ENCODE data around the gene TP53BP2. TPM values are rescaled to one million over a fixed set of nuclear protein-coding genes. Genes with fewer than 3 reads are reported as not detected.
"Not testable (repeated sequence)": the region's sequence is repeated elsewhere in the genome, so short reads cannot be mapped to it uniquely, and the experiment has no call there.

The TP53BP2 gene, protein sequence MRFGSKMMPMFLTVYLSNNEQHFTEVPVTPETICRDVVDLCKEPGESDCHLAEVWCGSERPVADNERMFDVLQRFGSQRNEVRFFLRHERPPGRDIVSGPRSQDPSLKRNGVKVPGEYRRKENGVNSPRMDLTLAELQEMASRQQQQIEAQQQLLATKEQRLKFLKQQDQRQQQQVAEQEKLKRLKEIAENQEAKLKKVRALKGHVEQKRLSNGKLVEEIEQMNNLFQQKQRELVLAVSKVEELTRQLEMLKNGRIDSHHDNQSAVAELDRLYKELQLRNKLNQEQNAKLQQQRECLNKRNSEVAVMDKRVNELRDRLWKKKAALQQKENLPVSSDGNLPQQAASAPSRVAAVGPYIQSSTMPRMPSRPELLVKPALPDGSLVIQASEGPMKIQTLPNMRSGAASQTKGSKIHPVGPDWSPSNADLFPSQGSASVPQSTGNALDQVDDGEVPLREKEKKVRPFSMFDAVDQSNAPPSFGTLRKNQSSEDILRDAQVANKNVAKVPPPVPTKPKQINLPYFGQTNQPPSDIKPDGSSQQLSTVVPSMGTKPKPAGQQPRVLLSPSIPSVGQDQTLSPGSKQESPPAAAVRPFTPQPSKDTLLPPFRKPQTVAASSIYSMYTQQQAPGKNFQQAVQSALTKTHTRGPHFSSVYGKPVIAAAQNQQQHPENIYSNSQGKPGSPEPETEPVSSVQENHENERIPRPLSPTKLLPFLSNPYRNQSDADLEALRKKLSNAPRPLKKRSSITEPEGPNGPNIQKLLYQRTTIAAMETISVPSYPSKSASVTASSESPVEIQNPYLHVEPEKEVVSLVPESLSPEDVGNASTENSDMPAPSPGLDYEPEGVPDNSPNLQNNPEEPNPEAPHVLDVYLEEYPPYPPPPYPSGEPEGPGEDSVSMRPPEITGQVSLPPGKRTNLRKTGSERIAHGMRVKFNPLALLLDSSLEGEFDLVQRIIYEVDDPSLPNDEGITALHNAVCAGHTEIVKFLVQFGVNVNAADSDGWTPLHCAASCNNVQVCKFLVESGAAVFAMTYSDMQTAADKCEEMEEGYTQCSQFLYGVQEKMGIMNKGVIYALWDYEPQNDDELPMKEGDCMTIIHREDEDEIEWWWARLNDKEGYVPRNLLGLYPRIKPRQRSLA
- total RNA-seq: 44.4 and 54.3 TPM in 2 replicates
- 13.6 TPM for polyA plus RNA-seq (2012)

GRCh38 chr1:223845810-223846682 lies at the start of gene TP53BP2:
Gene TP53BP2, minus strand, starts transcription at chr1:223845947. Its CDS starts 267 bp downstream, at chr1:223845680.
- peak; percentile 89 for DNase-seq (ENCODE audit: low read depth)

GRCh38 chr1:223890494-223890893 lies 44.7 kb upstream of the TP53BP2 start:
- not testable (repeated sequence) for DNase-seq (ENCODE audit: low read depth)

DNA sequence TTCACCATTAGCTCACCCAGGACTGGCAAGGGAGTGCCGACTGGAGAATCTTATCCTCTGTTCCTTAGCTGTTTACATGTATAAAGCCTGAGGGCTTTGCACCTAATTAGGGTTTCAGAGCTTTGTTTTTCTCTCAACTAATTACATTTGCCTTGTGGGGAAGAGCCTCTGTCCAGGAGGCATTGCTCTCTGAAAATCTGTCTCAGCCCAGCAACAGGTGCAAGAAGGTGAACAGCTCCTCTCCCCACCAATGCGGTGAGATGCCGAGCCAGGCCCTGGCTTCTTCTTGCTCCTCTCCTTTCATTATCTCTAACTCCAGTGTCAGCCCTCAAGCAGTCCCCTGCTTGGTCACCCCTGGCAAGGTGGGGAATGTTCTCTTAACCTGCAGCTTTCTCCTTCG lies 43.6 kb upstream of the TP53BP2 start:
- not testable (repeated sequence) for DNase-seq (ENCODE audit: low read depth)

GRCh38 chr1:223887747-223888418 lies 42.1 kb upstream of the TP53BP2 start:
- DNase-seq (ENCODE audit: low read depth): peak; percentile 95

DNA sequence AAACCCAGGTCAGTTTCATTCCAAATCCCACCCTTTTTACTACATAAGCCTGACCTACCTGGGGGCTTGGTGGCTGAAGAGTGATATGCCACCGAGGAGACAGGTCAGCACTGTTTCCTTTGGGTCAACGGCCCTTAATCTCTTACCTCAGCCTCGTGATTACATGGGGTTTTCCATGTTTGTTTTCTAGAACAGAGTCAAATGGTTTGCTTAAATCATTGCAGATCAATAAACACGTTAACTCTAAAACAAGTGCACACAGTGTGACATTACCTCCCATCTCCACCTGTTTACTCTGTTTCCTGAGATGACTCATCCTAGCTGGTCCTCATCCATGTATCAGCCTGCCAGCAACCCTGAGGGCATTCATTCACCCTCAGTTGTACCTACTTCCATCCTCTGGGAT lies 40.8 kb upstream of the TP53BP2 start:
- DNase-seq (ENCODE audit: low read depth): no peak

GRCh38 chr1:223885614-223886013 lies 39.9 kb upstream of the TP53BP2 start:
- no peak for DNase-seq (ENCODE audit: low read depth)

DNA sequence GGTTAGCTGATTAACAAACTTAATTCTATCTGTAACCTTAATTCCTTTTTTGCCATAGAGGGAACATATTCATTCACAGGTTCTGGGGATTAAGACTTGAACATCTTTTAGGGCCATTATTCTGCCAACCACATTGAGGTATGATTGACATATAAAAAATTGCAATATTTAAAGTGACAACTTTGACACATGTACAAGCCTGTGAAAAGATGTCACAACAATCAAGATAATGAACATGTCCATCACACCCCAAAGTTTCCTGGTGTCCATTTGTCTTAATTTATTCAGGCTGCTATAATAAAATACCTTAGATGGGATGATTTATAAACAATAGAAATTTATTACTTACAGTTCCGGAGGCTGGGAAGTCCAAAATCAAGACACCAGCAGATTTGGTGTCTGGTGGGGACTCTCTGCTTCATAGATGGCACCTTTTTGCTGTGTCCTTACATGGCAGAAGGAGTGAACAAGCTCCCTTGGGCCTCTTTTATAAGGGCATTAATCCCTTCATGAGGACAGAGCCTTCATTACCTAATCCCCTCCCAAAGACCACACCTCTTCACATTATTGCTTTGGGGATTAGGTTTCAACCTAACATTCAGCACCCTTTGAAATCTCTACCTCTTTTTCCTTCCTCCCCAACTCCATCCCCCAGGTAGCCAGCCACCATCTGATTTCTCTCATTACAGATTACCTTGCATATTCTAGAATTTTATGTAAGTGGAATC lies 33.0 kb upstream of the TP53BP2 start:
- DNase-seq (ENCODE audit: low read depth): no peak

DNA sequence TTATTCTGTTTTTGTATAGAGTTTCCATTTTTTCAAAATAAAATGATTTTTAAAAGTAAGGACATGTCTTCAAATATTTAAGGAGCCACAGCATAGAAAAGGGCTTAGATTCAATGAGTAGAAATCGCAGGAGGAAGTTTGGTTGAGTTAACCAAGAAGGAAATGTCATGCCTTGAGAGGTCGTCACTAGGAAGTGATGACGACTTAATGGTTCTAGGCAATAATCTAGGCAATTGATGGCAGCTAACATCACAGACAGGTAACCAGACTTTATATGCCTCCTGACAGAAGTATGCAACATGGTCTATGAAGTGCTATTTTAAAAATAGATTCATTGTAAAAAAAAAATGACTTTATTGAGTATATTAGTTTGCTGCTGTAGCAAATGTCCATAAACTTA lies 32.1 kb upstream of the TP53BP2 start:
- DNase-seq (ENCODE audit: low read depth): no peak

- no peak for DNase-seq (ENCODE audit: low read depth)
Measured at GRCh38 chr1:223876590-223876989, 30.8 kb upstream of the TP53BP2 start.

DNA sequence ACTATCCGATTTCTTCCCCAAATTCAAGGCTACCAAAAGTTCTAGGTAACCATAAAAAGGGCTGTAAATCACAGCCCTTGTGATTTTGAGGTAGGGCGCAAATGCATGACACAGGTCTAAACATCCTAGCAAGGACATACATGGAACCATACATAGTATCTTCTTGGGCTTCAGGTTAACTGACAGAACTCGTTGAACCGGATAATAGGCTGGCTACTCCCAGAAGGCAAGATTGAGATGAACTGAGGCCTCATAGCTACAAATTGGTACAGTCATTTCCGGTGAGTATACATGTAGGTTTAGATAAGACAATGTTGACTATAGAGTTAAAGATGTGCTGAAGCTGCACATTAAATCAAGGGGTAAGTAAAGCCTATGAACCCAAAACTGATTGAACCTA lies 27.3 kb upstream of the TP53BP2 start:
- DNase-seq (ENCODE audit: low read depth): no peak

DNA sequence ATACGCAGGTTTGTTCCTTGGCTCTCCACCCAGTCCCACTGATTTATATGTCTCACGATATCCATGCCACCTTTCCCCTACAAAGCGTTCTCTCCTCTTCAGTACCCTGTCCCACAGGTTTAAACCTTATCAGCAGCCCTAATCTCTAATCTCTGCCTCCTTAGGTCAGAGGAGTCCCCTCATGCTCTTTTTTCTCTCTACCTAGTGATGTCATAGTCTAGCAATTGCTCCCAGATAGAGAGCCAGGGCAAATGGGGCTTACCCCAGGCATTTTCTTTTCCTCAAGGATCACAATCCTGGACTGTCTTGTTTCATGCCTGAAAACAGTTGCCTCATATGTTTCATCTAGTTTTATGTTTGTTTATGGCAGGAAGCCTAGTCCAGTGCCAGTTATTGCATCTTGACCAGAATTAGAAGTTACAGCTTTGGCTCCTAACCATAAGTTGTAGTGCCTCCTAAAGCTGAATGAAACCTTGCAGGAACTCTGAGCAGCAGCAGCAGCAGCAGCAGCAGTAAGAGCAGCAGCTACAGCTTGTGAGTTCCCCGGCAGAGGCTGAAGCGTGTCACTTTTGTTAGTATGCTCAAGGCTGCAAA lies 26.7 kb upstream of the TP53BP2 start:
- DNase-seq (ENCODE audit: low read depth): no peak

GRCh38 chr1:223870617-223871574 lies 25.1 kb upstream of the TP53BP2 start:
- no peak for DNase-seq (ENCODE audit: low read depth)

GRCh38 chr1:223864599-223865368 lies 19.0 kb upstream of the TP53BP2 start:
- DNase-seq (ENCODE audit: low read depth): not testable (repeated sequence)

DNA sequence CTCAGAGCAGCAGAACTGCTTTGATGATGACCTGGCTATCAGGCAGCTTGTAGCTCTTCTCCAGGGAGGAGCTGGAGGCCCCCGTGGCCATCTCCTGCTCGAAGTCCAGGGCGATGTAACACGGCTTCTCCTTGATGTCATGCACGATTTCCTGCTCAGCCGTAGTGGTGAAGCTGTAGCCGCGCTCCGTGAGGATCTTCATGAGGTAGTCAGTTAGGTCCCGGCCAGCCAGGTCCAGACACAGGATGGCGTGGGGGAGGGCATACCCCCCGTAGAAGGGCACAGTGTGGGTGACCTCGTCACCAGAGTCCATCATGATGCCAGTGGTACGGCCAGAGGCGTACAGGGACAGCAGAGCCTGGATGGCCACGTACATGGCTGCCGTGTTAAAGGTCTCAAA lies 18.3 kb upstream of the TP53BP2 start:
- no peak for DNase-seq (ENCODE audit: low read depth)

DNA sequence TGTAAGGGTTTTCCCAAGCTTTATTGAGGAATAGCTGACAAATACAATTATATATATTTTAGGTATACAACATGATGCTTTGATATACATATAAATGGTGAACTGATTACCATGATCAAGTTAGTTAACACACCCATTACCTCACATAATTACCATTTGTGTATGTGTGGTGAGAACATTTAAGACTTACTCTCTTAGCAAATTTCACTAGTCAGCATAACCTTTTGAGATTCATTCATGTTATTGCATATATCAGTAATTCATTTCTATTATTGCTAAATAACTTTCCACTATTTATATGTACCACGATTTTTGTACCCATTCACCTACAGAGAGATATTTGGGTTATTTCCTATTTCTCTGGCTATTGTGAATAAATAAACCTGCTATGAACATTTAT lies 16.2 kb upstream of the TP53BP2 start:
- DNase-seq (ENCODE audit: low read depth): no peak

DNA sequence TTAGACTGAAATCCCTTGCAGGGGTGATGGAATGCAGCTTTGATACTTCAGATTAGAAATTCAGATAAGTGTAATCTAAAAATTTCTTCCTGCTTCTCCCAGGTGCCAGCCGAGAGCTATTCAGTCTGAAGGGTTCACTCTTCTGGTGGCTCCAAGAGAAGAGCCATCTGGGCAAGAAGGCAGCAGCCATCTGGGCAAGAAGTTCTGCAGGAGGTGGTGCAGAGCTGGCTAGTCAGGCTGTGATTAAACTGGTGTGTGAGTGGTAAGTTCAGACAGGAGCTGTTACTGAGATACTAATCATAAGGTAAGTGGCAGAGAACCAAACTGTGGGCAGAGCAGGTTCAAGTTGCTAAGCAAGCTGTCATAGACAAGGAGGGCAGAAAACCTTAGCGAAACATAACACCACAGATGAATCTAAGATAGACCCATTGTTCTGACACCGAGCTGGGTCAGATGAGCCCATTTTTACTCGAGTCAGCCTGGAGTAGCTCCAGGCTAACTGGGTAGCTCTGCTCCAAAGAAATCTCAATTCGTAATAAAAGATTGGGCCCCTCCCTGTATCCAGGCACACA lies 14.4 kb upstream of the TP53BP2 start:
- DNase-seq (ENCODE audit: low read depth): no peak

- DNase-seq (ENCODE audit: low read depth): no peak
Measured at GRCh38 chr1:223859058-223859457, 13.3 kb upstream of the TP53BP2 start.

Measured in myocyte (in vitro differentiated cells).